AG09319 (cell line): ENCODE measurements around the gene RBM18.

Experiments used
- DNase-seq: peaks from one replicate; pipeline ENCODE4 v3.0.0-alpha.2; 2010; ENCODE audit warnings: low read depth; ENCODE audit errors: extremely low read depth
- CTCF ChIP-seq: IDR thresholded peaks from 2 replicates; pipeline ENCODE4 v1.5.1; 2011; ENCODE audit warnings: low read depth, mild to moderate bottlenecking, inconsistent platforms, low read length, moderate library complexity

Gene RBM18

GRCh38 chr9:122228191-122228567 is 36.5 kb downstream of the RBM18 start:
- no peak for TF ChIP-seq CTCF
- no peak for DNase-seq

GRCh38 chr9:122227575-122227900 is 37.1 kb downstream of the RBM18 start:
- TF ChIP-seq CTCF: no peak
- no peak for DNase-seq

GRCh38 chr9:122226758-122227574 is 37.7 kb downstream of the RBM18 start:
- no peak for TF ChIP-seq CTCF
- no peak for DNase-seq

- DNase-seq: no peak
- no peak for TF ChIP-seq CTCF
These were observed 38.4 kb downstream of the RBM18 start for GRCh38 chr9:122226142-122226757.

- no peak for DNase-seq
- no peak for TF ChIP-seq CTCF
These were observed 39.1 kb downstream of the RBM18 start for GRCh38 chr9:122225312-122226141.

GRCh38 chr9:122223435-122223834 is 41.2 kb downstream of the RBM18 start:
- TF ChIP-seq CTCF: no peak
- no peak for DNase-seq

GRCh38 chr9:122222791-122223190 is 41.8 kb downstream of the RBM18 start:
- no peak for TF ChIP-seq CTCF
- DNase-seq: no peak
